K562 (cell line): Measurements from ENCODE around the gene SLC17A8. TPM values are rescaled to one million over a fixed set of nuclear protein-coding genes. Genes with fewer than 3 reads are reported as not detected.
A peak's percentile ranks its signal among the peaks of the same experiment; 100 is the strongest.
"Not testable (repeated sequence)": the region's sequence is repeated elsewhere in the genome, so short reads cannot be mapped to it uniquely, and the experiment has no call there.

ENCODE experiments used
- ATAC-seq: fragments of 200-7000 bp; cut with Tn5 transposase; 3 replicates; pipeline ENCODE4 v1.9.1; 2020; ENCODE audit warnings: moderate library complexity
- BruUV-seq: library from RNA; stranded (reverse); fragments of 400-500 nt; replicated peaks from 2 replicates; lab custom pipeline; 2021; lab: Mats Ljungman, UMichigan
- CTCF ChIA-PET: fragments of 300-600 bp; formaldehyde crosslinking; extraction: SDS; loops from one replicate; lab custom pipeline; 2021; ENCODE audit warnings: low intra/inter-chr PET ratio; lab: Yijun Ruan, JAX
- POLR2A ChIA-PET: fragments of 300-600, 350-650 bp; sonication (Branson Sonifier 250); formaldehyde crosslinking; extraction: SDS; loops from one replicate; lab custom pipeline; 2021; ENCODE audit warnings: antibody characterized with exemption, inconsistent platforms; lab: Yijun Ruan, JAX
- DNase-seq, 4 experiments: peaks; one replicate each; pipeline versions ENCODE4 v3.0.0 to v3.0.0-alpha.2; 2011 to 2018; ENCODE audit warnings: low spot score in 3 of 4, mixed read lengths in 3 of 4; ENCODE audit errors: extremely low read depth in 1 of 4
- FAIRE-seq: peaks from 2 replicates; lab custom pipeline; 2011; peaks lifted over from hg19 to GRCh38; lab: Jason Lieb, UNC
- H2AFZ ChIP-seq: 2 replicates; pipeline ENCODE4 v1.6.0; 2011; ENCODE audit warnings: low read depth, low read length, control low read depth, inconsistent platforms
- H3K27ac ChIP-seq: fragments of 200-600 bp; 3 replicates; pipeline ENCODE4 v1.8.0; 2011; ENCODE audit warnings: low read depth, mild to moderate bottlenecking, control low read depth, inconsistent platforms, low read length, moderate library complexity, mixed read lengths; ENCODE audit errors: extremely low read depth
- H3K27me3 ChIP-seq, 2 experiments: fragments of 300-600 bp in 1 of 2; 2 replicates in 1 of 2; 3 replicates in 1 of 2; pipeline versions ENCODE4 v1.6.0 to v1.8.0; 2011; ENCODE audit warnings: inconsistent platforms in 2 of 2, low read length in 2 of 2, mild to moderate bottlenecking in 1 of 2, mixed read lengths in 1 of 2, moderate library complexity in 1 of 2; ENCODE audit not compliant: control insufficient read depth in 2 of 2, insufficient read depth in 2 of 2
- H3K36me3 ChIP-seq: fragments of 300-600 bp; 3 replicates; pipeline ENCODE4 v1.8.0; 2011; ENCODE audit warnings: mild to moderate bottlenecking, low read length, inconsistent platforms; ENCODE audit not compliant: control insufficient read depth, insufficient read depth
- H3K4me1 ChIP-seq, 2 experiments: fragments of 200-600 bp in 1 of 2; replicated peaks in 1 of 2; 2 replicates in 1 of 2; 3 replicates in 1 of 2; pipeline versions ENCODE4 v1.5.1 to v1.8.0; 2011; ENCODE audit warnings: inconsistent platforms in 2 of 2, low read length in 2 of 2, mild to moderate bottlenecking in 1 of 2, mixed read lengths in 1 of 2, moderate library complexity in 1 of 2; ENCODE audit not compliant: control insufficient read depth in 2 of 2, insufficient read depth in 2 of 2
- H3K4me2 ChIP-seq: 2 replicates; pipeline ENCODE4 v1.6.1; 2011; ENCODE audit warnings: low read length, control low read depth, inconsistent platforms, mixed read lengths; ENCODE audit not compliant: insufficient read depth
- H3K4me3 ChIP-seq: fragments of 200-600 bp; sonication (generic), shearing (Covaris generic); 2 replicates; pipeline ENCODE4 v1.5.1; 2016; ENCODE audit warnings: control low read depth, inconsistent platforms
- H3K79me2 ChIP-seq: fragments of 200-600 bp; 3 replicates; pipeline ENCODE4 v1.8.0; 2011; ENCODE audit warnings: low read length, inconsistent platforms; ENCODE audit not compliant: control insufficient read depth, insufficient read depth
- H3K9ac ChIP-seq, 2 experiments: 2 replicates each; pipeline versions ENCODE4 v1.6.0 to v1.6.1; 2011; ENCODE audit warnings: low read depth in 2 of 2, low read length in 2 of 2, control low read depth in 1 of 2, inconsistent platforms in 1 of 2, mild to moderate bottlenecking in 1 of 2, mixed read lengths in 1 of 2; ENCODE audit not compliant: insufficient read depth in 1 of 2
- H3K9me1 ChIP-seq: one replicate; pipeline ENCODE4 v1.6.0; 2011; ENCODE audit warnings: inconsistent platforms, mild to moderate bottlenecking, low read length, moderate library complexity; ENCODE audit not compliant: control insufficient read depth, insufficient read depth
- H3K9me3 ChIP-seq: replicated peaks from 2 replicates; pipeline ENCODE4 v1.5.1; 2011; ENCODE audit warnings: low read depth, low read length, inconsistent platforms; ENCODE audit not compliant: control insufficient read depth, insufficient read depth
- H4K20me1 ChIP-seq: replicated peaks from 2 replicates; pipeline ENCODE4 v1.6.1; 2011; ENCODE audit warnings: low read length, inconsistent platforms, mixed read lengths; ENCODE audit not compliant: control insufficient read depth, insufficient read depth
- HIVEP1 ChIP-seq: fragments of 250-450 bp; sonication (Bioruptor Pico); IDR thresholded peaks from 2 replicates; pipeline ENCODE4 v1.4.0; 2020; ENCODE audit warnings: mild to moderate bottlenecking
- REST ChIP-seq, 2 experiments: fragments of 450-650 bp; formaldehyde crosslinking in 1 of 2; IDR thresholded peaks; 2 replicates each; pipeline versions ENCODE4 v1.4.0 to v1.6.1; 2014 to 2020; ENCODE audit warnings: mild to moderate bottlenecking in 2 of 2, borderline replicate concordance in 1 of 2, low read depth in 1 of 2
- ZNF146 ChIP-seq: IDR thresholded peaks from one replicate; pipeline ENCODE4 v1.6.1; 2018; ENCODE audit warnings: missing compliant biosample characterization; ENCODE audit not compliant: unreplicated experiment
- WGBS: fragments of 100-300 bp; shearing (Covaris generic); methylation state at CpG from one replicate; pipeline ENCODE4 v1.1.6; 2016; ENCODE audit warnings: low coverage, mixed read lengths; ENCODE audit not compliant: insufficient coverage; ENCODE audit errors: missing lambda C conversion rate; 5-methylcytosine and 5-hydroxymethylcytosine counted together
- in situ Hi-C: fragments of 300-500 bp; cut with MboI; formaldehyde crosslinking; loops from 4 replicates; pipeline ENCODE4 v1.15.0; 2018; ENCODE audit warnings: inconsistent platforms, mixed read lengths
- intact Hi-C: fragments of 100-400 bp; cut with micrococcal nuclease; formaldehyde crosslinking; loops from 2 replicates; pipeline ENCODE4 v1.14.2; 2022
- polyA plus RNA-seq, 8 experiments: library from polyadenylated mRNA; depleted of rRNA in 4 of 8; stranded (reverse) in 5 of 8; unstranded in 3 of 8; fragments of >200 nt; fragmentation: Nextera tagmentation in 2 of 8; fragmentation: Illumina TruSeq in 1 of 8; extraction: Ambion mirVana in 2 of 8; extraction: Trizol in 1 of 8; gene quantifications; 2 replicates each; pipeline versions ENCODE4 v1.2.1 to v1.2.3, GENCODE V29; 2011 to 2014; ENCODE audit warnings: inconsistent platforms in 1 of 8, missing spikeins in 1 of 8
- total RNA-seq, 7 experiments: library from RNA; depleted of rRNA in 6 of 7; stranded (reverse); fragments of >200 nt in 6 of 7; fragmentation: Illumina TruSeq in 2 of 7; extraction: Trizol in 2 of 7; gene quantifications; 2 replicates each; pipeline versions ENCODE4 v1.2.1 to v1.2.3, GENCODE V29; 2011 to 2021; ENCODE audit warnings: low replicate concordance in 1 of 7

SLC17A8 gene
- total and polyA plus RNA-seq, 9 of the 15 experiments (the other 6 are each of a cell fraction or from before 2014, with no cell fraction given): 0.03 TPM; not detected in 8

DNA sequence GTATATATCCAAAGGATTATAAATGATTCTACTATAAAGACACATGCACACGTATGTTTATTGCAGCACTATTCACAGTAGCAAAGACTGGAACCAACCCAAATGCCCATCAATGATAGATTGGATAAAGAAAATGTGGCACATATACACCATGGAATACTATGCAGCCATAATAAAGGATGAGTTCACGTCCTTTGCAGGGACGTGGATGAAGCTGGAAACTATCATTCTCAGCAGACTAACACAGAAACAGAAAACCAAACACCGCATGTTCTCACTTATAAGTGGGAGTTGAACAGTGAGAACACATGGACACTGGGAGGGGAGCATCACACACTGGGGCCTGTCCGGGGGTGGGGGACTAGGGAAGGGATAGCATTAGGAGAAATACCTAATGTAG, 48.7 kb upstream of the SLC17A8 start:
- POLR2A ChIA-PET, H3K4me3 ChIP-seq, H3K9ac ChIP-seq, intact Hi-C loops, CTCF ChIA-PET, H3K4me1 ChIP-seq, H3K9me1 ChIP-seq, ATAC-seq, H4K20me1 ChIP-seq, H3K27me3 ChIP-seq, H3K9me3 ChIP-seq, in situ Hi-C loops, DNase-seq, H3K4me2 ChIP-seq, FAIRE-seq, BruUV-seq, H2AFZ ChIP-seq, H3K27ac ChIP-seq, H3K79me2 ChIP-seq: not testable (repeated sequence)
- H3K36me3 ChIP-seq: peaks cover 27% of the 10 kb centered on the region; the same call in 2 of the 3 replicates
- WGBS: 90% methylated on average over 5 of the region's 5 CpGs
- TF ChIP-seq ZNF146: peak; percentile 74

- Histone ChIP-seq H3K79me2 (no peaks in the 10 kb centered on the region), H2AFZ (no peak overlapping the region), H3K27ac (no peak overlapping the region), H3K27me3 (no peaks in the 10 kb centered on the region), H3K4me2 (no peak overlapping the region), H3K9ac (no peak overlapping the region), H3K4me1 (no peaks in the 10 kb centered on the region), H3K4me3 (no peak overlapping the region), H4K20me1 (no peaks in the 10 kb centered on the region), H3K9me3 (no peaks in the 10 kb centered on the region), H3K36me3 (peaks cover 47% of the 10 kb centered on the region), H3K9me1 (no peaks in the 10 kb centered on the region)
- FAIRE-seq (no peak), DNase-seq (no peak), ATAC-seq (no peak)
- CTCF ChIA-PET: no interaction called here
- intact Hi-C loops: no loop called here
- in situ Hi-C loops: no loop called here
- POLR2A ChIA-PET: interaction anchor here (1.2 kb wide), 1 partner anchor 13 kb away, joined by 3 read pairs; no protein-coding TSS in a partner anchor
- TF ChIP-seq HIVEP1 (CRISPR knock-in tag) (no peak), REST (IDR thresholded peaks at IDR 0.05; ENCODE audit: borderline replicate concordance) (no peak), REST (CRISPR knock-in tag; IDR thresholded peaks at IDR 0.05; ENCODE audit: low read depth) (no peak)
- 100% methylated on average over 1 of the region's 1 CpG for WGBS
- no TSS peak for BruUV-seq
Measured at GRCh38 chr12:100311317-100311716, 45.6 kb upstream of the SLC17A8 start.
